Measurements from ENCODE around the gene NPIPA3. TPM values are rescaled to one million over a fixed set of nuclear protein-coding genes. Genes with fewer than 3 reads are reported as not detected.
"Not testable (repeated sequence)": the region's sequence is repeated elsewhere in the genome, so short reads cannot be mapped to it uniquely, and the experiment has no call there.

The NPIPA3 gene
- not detected for polyA plus RNA-seq (2013, experiment 1 of 2; ENCODE audit: insufficient read length)
- polyA plus RNA-seq (2013, experiment 2 of 2; ENCODE audit: insufficient read length): 8.8 TPM

DNA sequence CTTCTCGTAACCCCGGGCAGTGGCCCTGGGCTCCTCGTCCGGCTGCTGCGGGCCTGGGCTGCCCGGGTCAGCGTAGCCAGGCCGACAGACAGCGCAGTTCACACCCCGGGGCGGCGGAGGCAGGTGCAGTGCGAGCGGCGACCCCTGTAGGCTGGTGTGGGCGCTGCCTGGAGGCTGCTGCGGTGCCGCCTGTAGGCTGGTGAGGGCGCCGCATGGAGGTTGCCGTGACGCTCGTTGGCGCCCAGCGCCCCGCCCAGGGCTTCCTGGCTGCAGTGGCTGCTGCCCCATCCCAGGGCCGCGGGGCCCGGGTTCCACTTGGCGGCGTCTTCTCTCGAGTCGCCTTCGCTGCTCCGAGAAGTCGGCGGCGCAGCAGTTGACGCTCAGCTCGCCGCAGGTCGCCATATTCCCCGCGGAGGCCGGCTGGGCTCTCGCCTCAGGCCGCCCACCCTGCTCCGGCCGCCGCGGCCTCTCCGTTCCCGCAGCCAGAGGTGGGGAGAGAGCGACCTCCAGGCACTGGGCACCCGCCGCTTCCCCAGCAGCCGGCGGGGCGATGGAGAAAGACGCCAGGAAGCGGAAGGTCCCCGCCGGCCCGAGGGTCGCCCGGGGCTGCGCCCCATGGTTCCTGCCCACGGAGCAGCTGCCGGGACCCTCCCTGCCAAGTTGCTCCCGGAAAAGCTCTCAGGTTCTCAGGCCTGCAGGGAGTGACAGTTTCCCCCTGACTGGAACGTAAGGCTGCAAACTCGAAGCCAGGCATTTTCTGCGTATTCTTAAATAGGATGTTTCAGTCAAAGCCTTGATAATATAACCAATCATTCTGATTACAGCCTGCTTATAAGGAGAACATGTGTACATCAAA, at the start of gene NPIPA3:
TSS of gene NPIPA3 (plus strand) at position 256 of the 856 bp plus-strand sequence. CDS start 5,533 bp downstream, outside the sequence.
- not testable (repeated sequence) for DNase-seq

DNA sequence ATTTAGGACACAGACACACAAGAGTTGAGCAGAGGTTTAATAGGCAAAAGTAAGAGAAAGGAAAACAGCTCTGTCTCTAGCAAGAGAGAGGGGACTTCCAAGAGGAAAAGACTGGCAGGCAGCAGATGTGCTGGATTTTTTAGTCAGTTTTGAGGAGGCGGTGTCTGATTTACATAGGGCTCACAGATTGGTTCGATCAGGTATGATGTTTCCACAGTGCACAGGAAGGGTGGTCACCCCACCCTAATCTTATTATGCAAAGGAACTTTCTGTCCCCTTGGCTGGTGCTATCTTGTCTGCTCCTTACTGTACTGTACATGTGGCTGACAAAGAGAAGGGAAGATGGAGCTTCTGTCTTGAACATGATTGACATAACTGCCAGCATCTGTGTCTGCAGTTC, 45.1 kb upstream of the NPIPA3 start:
- DNase-seq: no peak

DNA sequence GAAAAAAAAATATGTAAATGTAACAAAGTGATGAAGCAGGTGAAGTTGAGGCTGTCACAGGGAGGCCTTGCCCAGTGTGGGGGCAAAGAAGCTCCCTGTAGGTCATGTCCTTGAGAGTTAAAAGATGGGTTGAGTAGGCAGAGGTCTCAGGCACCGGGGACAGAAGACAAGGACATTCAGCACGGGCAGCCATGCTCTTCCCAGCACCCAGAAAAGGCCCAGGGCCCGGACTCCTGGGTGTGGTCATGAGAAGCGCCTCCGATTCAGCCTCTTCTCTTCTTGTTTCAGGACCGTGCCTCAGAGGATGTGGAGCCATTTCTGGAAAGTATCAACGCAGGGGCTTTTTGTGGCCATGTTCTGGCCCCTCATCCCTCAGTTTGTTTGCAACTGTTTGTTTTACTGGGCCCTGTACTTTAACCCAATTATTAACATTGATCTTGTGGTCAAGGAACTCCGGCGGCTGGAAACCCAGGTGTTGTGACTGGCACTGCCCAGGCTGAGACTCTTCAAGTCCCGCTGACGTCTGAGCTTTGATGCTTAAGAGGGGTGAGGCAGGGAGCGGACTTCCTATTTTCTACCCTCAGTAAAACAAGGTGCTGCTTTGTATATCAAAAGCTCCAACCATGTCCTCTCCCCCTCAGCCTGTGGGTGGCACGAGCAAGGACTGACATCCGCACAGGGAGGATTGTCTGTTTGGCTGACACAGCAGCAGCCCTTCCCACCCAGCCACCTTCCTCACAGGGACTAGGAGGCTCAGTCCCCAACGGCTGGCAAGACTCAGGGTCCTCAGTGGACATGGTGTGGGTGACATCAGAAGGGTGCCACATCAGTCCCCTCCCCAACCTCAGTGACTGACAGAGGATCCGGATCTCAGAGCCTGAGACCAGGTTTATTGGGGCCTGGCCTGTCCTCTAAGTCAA, 35.6 kb upstream of the NPIPA3 start:
- no peak for DNase-seq

DNA sequence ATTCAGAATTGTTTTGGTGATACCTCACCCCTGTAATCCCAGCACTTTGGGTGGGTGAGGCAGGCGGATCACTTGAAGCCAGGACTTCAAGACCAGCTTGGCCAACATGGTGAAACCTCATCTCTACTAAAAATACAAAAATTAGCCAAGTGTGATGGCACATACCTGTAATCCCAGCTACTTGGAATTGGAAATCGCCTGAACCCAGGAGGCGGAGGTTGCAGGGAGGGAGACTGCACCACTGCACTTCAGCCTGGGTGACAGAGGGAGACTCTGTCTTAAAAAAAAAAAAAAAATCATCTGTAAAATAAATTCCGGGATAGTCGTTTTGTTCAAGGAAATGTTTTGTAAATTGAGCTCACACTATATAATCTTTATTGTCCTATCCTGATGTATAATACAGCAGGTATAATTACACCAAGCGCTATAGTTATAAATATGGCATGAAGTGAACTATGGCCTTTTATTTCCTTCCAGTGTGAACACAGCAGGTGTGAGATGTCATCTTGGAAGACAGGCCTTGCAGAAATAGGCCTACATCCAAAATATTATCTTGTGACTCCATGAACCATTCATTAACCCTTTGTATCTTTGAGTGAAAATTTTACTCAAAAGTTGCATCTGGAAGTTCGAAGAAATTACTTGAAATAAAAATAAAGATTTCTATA, 34.5 kb upstream of the NPIPA3 start:
- no peak for DNase-seq

DNA sequence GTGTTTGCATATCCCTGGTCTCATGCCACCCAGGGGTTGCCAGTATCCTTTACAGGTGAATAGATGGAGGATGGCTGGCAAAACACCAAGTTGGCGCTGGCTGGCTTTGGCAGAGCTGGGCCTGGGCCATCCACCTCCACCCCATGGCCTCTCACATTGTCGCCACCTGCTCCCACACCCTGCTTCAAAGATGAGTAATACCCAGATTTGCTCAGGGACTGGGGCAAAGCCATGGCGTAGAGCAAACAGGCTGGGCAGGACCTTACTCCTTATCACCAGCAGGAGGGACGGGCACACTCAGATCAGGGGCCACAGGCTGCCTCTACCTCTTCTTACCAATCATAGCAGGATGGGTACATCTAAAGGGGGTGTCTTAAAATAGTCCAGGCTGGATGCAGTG, 33.4 kb upstream of the NPIPA3 start:
- no peak for DNase-seq

DNA sequence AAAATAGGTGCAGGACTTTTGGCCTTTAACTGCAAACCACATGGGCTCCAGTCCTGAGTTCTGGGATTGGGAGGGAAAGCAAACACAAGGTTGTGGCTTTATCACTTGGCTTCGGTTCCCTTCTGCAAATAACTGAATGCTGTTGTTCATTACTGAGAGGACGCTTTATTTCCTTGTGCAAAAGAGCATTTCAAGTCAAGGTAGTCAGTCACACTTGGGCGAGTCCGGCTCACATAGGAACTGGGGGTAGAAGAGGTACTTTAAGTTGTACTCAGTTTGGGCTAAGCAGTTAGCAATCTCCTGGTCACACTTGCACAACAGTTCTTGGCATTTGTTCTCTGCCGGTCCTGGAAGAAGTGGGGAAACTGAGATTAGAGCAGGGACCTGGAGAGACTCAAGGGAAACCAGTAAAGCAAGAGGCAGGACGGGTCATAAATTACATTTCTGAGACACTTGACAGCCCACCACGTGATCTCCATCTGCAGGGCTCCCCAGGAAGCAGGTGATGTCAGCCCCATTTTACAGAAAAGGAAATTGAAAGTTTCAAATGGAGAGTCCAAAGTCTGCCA, 30.7 kb upstream of the NPIPA3 start:
- DNase-seq: no peak

DNA sequence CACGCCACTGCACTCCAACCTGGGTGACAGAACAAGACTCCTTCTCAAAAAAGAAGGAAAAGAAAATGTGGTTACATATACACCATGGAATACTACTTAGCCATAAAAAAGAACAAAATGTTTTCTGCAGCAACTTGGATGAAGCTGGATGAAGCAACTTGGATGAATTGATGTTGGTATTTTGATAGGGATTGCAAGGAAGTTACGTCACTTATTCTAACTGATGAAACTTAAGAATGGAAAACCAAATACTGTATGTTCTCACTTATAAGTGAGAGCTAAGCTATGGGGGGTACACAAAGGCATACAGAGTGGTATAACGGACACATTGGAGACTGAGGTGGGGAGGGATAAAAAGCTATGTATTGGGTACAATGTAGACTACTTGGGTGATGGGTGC, 26.6 kb upstream of the NPIPA3 start:
- DNase-seq: no peak

DNA sequence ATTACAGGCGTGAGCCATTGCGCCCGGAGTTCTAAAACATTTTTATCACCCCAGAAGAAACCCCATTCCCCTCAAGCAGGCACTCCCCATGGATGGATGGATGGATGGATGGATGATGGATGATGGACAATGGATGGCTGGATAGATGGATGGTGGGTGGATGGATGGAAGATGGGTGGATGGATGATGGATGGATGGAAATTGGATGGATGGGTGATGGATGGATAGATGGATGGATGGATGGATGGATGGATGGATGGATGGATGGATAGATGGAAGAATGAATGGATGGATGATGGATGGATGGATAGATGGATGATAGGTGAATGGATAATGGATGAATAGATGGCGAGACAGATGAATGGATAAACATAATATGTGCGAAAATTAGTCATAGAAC, 25.6 kb upstream of the NPIPA3 start:
- DNase-seq: no peak

DNA sequence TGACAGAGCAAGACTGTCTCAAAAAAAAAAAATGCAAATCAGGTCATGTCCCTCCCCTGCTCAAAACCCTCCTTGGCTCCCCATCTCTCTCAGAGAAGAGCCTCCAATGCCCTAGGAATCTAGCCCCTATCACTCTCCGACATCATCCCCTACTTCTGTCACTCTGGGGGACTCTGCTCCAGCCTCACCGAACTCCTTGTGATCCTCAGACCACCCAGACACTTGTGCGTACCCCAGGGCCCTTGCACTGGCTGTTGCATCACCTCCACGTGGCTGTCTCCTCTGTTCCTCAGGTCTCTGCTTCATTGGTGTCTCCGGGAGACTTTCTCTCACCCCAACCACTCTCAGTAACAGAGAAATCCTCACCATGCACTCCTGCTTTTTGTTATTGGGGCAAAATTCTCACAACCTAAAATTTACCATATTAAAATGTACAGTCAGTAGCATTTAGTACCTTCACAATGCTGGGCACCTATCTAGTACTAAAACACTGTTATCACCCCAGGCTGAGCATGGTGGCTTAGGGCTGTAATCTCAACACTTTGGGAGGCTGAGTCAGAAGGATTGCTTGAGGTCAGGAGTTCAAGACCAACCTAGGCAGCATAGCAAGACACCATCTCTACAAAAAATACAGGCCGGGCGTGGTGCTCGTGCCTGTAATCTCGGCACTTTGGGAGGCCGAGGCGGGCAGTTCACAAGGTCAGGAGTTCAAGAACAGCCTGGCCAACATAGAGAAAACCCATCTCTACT, 24.3 kb upstream of the NPIPA3 start:
- DNase-seq: no peak

DNA sequence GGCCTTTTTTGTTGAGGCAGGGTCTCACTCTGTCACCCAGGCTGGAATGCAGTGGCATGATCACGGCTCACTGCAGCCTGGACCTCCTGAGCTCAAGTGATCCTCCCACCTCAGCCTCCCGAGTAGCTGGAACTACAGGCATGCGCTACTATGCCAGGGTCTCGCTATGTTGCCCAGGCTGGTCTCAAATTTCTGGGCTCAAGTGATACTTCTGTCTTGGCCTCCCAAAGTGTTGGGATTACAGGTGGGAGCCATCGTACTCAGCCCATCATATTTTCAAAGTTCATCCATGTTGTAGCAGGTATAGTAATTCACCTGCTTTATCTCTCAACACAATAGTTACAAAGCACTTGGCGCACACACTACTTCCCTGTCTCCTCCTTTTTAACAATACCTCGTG, 22.8 kb upstream of the NPIPA3 start:
- not testable (repeated sequence) for DNase-seq

DNA sequence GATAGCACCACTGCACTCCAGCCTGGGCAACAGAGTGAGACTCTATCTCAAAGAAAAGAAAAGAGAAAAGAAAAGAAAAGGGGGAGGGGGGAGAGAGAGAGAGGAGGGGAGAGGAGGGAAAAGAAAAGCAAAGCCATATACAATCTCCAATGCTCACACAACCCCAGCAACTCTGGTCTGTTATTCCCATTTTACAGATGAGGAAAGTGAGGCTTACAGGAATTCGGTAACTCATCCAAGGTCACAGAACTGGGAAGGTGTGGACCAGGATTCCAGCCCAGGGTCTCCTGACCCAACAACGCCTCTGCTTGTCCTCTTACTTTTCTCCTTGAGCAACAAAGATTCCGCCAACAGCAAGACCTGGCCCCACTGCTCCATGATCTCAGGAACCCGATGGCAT, 22.1 kb upstream of the NPIPA3 start:
- no peak for DNase-seq

DNA sequence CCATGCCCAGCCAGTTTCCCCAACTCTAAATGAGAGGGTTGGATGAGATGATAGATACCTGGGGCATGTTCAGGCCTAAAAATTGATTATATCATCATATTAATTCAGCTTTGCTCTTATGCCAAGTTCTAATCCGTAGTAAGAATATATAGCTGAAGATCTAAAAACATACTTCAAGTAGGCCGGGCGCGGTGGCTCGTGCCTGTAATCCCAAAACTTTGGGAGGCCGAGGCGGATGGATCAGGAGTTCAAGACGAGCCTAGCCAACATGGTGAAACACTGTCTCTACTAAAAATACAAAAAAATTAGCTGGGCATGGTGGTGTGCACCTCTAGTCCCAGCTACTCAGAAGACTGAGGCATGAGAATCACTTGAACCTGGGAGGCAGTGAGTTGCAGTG, 21.1 kb upstream of the NPIPA3 start:
- DNase-seq: no peak

DNA sequence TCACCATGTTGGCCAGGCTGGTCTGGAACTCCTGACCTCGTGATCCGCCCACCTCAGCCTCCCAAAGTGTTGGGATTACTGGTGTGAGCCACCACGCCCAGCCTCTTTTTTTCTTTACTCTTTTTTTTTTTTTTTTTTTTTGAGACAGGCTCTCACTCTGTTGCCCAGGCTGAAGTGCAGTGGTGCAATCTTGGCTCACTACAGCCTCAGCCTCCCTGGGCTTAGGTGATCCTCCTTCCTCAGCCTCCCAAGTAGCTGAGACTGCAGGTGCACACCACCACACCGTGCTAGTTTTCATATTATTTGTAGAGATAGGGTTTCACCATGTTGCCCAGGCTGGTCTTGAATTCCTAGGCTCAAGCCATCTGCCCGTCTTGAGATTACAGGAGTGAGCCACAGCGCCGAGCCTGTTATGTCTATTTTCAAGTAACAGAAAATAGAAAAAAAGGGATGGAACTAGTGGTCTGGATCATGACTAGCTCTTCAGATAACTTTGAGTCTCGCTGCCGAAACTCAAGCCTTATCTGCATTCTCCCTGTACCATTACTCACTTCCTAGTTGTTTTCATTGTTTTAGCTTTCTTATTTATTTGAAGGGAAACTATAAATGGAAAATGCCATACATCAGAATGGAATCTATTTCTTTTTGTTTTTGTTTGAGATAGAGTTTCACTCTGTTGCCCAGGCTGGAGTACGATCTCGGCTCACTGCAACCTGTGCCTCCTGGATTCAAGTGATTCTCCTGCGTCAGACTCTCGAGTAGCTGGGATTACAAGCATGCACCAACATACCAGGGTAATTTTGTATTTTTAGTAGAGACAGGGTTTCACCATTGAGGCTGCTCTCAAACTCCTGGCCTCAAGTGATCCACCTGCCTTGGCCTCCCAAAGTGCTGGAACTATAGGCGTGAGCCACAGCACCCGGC, 17.1 kb upstream of the NPIPA3 start:
- not testable (repeated sequence) for DNase-seq

DNA sequence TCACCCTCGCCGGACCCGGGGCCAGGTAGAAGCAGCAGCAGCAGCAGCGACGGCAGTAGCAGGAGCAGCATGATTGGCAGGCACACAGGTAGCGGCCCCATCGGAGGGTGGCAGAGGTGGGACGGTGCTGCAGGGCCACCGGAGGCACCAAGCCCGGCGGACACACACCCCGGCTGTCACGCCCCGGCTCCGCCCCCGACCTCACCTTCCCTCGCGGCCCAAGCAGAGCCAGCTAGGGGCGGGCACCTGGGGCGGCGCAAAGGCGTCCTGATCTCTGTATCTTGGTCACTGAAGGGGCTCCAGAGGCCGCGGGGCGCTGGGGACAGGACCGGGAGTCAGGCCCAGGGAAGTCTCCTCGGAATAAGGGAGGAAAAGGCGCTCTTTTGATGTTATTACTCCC, 9.1 kb upstream of the NPIPA3 start, which contains the start of gene PLA2G10:
TSS of gene PLA2G10 (minus strand) at position 180 of the 400 bp plus-strand sequence. CDS start at position 101, 79 bp downstream.
- DNase-seq: not testable (repeated sequence)

DNA sequence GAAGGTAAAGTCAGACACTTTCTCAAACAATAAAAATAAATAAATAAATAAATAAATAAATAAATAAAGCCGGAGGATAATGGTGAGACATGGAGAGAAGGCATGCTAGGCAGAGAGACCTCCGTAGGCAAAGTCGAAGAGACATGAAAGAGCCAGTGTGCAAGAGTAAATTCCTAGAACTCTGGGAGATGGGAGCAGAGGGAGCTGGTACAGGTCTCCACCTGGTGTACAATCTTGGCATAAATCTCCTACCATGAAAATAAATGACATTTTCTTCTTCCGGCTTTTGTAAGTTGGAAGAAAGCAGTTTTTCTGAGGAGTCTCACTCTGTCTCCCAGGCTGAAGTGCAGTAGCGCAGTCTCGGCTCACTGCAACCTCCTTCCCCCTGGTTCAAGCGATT, 1.4 kb upstream of the NPIPA3 start:
- not testable (repeated sequence) for DNase-seq

DNA sequence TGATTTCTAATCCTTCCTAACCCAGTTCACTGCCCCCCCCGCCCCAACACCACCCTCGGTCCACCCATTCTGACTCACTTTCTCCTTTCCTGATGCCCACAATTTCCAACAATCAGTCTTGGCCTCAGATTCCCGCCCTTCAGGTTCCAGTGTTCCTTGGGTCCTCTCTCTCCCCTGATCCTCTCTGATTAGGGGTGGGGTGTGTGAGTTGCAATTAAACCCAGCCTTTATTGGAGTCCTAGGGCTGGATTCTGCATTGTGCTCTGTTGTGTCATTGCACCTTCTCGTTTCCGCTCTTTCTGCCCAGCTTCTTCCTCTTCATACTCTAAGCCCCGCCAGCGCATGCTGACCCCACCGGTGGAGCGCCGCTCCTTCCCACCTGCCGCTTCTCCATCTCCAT, 539 bp upstream of the NPIPA3 start:
- not testable (repeated sequence) for DNase-seq

DNA sequence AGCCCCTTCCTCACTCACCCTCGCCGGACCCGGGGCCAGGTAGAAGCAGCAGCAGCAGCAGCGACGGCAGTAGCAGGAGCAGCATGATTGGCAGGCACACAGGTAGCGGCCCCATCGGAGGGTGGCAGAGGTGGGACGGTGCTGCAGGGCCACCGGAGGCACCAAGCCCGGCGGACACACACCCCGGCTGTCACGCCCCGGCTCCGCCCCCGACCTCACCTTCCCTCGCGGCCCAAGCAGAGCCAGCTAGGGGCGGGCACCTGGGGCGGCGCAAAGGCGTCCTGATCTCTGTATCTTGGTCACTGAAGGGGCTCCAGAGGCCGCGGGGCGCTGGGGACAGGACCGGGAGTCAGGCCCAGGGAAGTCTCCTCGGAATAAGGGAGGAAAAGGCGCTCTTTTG, 30.0 kb downstream of the NPIPA3 start:
- DNase-seq: not testable (repeated sequence)

DNA sequence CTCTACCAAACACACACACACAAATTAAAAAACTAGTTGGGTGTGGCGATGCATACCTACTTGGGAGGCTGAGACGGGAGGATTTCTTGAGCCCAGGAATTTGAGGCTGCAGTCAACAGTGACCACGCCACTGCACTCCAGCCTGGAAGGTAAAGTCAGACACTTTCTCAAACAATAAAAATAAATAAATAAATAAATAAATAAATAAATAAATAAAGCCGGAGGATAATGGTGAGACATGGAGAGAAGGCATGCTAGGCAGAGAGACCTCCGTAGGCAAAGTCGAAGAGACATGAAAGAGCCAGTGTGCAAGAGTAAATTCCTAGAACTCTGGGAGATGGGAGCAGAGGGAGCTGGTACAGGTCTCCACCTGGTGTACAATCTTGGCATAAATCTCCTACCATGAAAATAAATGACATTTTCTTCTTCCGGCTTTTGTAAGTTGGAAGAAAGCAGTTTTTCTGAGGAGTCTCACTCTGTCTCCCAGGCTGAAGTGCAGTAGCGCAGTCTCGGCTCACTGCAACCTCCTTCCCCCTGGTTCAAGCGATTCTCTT, 37.7 kb downstream of the NPIPA3 start:
- not testable (repeated sequence) for DNase-seq

DNA sequence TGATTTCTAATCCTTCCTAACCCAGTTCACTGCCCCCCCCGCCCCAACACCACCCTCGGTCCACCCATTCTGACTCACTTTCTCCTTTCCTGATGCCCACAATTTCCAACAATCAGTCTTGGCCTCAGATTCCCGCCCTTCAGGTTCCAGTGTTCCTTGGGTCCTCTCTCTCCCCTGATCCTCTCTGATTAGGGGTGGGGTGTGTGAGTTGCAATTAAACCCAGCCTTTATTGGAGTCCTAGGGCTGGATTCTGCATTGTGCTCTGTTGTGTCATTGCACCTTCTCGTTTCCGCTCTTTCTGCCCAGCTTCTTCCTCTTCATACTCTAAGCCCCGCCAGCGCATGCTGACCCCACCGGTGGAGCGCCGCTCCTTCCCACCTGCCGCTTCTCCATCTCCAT, 38.6 kb downstream of the NPIPA3 start:
- DNase-seq: not testable (repeated sequence)

Measured in fibroblast of skin of scalp (primary cell).